Inferior parietal cortex (tissue), 1 donor: ENCODE data around the gene ATP6V0D1.

Experiments used
- DNase-seq: peaks from one replicate; pipeline ENCODE4 v3.0.0-alpha.2; 2016; ENCODE audit errors: extremely low spot score

Gene ATP6V0D1

DNA sequence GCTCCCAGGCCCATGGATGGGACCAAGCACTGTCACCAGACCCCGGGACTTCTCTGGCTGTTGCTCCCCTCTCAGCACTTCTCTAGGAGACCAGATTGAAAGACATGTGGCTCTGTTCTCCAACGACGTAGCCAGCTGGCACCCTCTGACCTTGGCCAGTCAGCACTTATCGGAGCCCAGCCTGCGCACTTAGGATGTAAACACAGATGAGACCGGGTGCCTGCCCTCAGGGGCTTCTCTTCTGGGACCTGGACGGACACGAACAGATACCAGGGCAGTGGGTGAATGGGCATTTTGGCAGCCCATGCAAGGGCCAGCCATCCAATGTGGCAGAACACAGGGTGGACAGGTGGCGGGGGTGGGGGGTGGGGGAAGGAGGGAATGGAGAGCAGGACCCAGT lies 71.3 kb downstream of the ATP6V0D1 start:
- no peak for DNase-seq

DNA sequence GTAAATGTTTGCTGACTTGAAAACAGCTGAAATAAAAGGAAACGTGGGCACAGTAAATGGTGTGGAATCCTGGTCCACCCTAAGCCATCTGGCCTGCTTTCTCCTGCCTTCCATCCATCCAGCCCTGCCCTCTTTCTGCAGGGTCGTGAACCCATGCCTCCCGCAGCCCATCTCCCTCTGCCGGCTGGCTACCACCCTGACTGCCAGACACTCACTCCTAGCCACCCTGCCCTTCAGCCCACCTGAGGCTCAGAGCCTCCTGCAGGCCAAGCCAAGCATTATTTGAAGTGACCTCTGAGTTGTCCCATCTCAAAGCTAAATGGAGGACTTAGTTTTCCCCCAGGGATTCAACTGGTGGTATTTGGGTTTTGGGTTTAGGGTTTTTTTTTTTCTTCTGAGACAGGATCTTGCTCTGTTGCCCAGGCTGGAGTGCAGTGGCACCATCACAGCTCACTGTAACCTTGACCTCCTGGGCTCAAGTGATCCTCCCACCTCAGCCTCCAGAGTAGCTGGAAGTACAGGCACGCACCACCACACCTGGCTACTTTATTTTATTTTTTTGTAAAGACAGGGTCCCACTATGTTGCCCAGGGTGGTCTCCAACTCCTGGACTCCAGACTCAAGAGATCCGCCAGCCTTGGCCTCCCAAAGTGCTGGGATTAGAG lies 73.0 kb downstream of the ATP6V0D1 start:
- DNase-seq, result no peak

DNA sequence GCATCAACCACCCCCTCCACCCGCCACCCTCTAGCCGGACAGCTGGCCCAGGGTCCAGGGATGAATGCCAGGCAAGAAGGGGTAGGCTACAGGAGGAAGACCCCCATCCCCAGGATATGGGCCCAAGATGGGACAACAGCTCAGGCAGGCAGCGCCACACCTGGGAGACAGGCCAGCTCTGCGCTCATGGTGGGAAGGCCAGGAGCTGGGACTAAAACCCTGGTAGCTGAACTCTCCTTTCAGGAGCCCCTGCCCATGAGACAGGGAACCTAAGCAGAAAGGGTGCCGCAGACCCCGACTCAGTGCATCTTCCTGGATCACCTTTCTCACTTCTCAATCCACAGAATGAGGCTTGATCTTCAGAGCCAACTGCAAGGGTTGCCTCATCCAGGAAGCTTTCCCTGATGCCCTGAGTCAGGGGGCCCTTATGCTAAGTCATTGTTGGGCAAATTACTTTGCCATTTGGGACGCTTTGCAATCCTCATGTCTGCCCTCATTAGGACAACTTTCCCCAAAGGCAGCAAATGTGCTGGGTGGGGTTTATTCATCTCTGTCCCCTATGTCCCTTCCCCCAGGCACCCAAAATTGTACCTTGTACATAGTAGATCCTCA lies 73.7 kb downstream of the ATP6V0D1 start:
- DNase-seq, result no peak

DNA sequence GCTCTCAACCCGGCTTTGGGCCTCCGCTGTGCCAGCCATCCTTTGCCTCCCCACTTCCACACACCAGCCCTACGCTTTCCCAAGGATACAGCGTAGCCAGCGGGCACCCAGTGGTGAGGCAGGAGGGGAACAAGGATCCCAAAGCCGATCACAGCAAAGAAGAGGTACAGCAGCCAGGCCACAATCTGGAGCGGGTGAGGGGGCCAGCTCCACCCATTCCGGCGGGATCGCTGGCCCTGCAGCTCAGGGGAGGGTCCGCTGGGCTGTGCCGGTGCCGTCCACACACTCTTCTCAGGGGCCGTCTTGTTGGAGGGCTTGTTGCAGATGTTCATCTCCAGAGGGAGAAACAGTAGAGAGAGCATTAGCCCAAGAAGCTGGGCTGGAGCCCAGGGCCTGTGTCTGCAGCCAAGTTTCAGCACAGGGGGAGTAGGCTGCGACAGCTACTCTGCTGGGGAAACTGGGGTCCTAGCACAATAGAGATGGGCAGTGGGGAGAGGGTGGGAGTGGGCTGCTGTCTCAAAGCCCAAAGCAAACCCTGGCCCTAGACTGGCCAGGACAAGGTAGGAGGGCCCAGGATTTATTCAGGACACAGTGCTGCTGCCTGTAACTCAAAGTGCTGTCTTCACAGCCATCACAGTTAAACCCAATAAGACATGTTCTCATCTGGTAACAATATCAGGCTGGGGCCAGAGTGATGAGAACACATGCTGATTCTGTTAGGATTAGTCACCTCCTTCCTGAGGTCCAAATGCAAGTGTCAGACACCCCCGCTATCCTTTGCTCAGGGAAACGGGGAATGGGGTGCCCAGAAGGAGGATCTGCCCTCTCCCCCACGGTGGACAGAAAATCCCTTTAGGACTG lies 74.6 kb downstream of the ATP6V0D1 start:
- peak; percentile 17 for DNase-seq

DNA sequence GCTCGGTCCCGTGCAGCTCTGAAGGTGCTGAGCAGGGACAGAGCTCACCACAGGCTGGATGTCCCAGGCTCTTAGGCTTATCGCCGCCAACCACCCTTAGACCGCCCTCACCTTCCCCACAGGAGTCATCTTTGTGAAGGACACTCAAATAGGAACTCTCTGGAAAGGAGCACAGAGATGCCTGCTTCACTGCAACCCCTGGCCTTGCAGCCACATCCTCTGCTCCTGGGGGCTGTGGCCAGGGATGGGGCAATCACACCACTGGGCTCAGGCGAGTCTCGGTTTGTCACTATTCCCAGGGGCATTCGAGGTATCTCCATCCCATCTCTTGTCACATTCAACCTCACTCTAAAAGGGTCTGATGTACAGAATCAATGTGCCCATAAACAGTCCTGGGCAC lies 75.6 kb downstream of the ATP6V0D1 start:
- DNase-seq, result no peak

DNA sequence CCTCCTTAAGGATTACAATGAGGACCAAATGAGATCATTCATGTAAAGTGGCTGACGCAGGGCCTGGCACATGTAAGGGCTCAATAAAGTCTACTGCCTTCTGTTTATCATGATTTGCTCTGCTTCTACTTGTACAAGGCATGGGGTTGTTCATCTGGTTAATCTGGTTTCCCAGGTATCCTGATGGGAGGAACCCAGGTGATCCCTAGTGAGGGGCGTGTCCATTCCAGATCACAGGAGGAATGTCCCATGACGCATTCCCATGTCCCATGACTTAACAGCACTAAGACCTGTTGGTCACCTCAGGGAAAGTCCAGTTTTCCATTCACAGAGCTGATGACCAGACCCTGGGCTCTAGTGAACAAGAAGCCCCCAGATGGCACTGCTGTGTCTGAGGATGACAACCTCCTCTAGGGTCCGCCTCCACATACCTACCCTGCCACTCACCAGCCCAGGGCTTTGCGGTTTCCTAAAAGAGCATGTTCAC lies 76.2 kb downstream of the ATP6V0D1 start:
- no peak for DNase-seq

DNA sequence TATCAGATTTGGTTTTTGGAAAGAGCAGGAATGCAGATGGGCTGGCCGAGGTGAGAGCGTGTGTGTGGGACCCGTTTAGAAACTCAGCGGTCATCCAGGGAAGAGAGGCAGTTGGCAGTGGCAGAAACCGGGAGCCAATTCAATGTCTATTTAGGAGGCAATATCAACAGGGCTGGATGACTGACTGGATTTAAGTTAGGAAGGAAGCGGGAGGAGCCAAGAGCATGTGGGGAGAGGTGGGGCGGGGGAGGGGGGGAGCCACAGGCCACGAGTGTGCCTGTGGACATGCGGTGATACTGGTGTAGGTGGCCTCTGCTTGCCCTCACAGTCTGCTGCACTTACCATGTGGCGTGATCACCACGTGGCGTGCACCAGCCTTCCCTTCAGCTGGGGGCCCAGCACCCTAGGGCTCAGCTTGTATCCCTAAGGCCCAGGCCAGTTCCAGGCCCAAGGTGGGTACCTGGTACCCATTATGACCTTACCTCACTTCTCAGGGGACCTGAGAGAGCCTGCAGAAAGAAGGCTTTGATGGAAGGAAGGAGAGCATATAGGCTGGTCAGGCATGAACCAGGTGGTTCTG lies 76.9 kb downstream of the ATP6V0D1 start:
- DNase-seq, result no peak

DNA sequence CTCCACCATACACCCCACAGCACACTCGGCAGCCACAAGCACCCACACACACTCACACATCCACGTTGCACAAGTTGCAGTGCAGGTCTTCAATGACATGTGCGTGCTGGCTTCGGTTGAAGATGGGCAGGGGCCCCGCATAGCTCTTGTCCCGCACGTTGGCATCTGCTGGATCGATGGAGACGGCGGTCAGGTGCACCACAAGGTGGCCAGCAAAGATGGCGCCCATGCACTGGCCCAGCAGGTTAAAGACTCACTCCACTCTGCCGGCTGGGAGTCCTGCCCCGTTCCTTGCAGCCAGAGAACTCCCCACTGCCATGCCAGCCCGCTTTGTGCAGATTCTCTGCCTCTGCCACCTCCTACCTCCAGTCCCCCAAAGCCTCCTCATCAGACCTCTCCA lies 80.1 kb downstream of the ATP6V0D1 start:
- DNase-seq, result no peak

DNA sequence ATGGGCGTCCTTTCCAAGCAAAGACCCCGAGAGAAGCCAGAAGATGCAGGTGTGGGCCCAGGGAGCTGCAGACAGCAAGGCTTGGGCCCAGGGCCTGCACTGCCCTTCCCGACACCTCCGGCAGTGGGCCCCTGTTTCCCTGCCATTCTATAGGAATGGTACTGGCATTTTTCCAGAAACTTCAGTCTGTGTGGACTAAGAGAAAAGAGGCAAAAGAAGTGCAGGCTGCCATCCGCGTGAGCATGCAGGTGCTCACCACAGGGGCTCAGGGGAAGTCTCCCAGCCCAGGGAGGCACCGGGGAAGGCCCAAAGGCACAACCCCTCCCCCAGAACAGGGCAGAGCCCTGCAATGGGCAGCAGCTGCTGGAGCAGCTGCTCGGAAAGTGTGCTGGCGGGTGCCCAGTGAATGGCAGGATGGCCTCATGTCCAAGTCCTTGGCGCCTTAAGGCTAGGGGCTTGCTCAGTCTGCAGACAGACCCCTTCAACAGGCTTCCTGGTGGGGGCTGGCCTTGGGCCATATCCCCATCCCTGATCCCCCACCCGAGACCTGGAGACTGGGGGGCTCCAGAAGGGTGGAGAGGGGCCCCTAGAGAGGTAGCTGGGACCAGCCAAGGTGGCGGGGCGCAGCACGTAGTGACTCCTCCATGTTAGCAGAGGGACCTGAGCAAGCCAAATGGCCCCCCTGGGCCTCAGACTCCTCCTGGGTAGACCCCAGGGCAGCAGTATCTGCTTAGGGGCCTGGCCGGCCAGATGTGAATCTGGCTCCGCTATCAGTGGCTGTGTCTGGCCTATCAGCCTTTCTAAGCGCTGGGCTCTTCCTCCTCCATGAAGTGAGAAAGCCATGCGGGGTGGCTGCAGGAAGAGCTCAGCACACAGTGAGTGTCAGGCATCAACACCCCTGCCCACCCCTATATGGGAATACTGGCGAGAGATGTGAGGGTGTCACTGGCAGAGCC lies 80.9 kb downstream of the ATP6V0D1 start:
- no peak for DNase-seq

DNA sequence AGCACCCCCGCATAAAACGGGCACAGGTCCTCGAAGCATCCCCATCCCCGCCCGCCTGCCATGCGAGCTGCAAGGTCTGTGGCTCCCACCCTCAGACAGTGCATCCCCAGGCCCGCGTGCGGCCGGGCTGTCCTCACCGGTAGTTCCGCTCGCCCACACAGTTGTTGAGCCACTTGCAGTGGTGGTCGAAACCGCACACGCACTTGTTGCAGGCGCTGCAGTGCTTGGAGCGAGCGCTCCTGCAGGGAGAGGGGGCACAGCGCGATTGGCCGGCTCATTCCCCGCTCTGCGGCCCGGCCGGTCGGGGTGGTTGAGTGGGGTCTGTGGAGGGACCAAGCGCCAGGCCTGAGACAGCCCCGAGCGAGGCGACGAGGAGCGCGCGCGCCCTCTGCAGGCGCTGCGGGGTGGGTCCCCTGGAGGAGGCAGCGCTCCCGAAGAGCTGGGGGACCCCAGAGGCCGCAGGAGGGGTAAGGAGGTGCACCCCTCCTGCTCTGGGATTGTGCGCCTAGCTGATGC lies 81.7 kb downstream of the ATP6V0D1 start:
- peak; percentile 44 for DNase-seq

DNA sequence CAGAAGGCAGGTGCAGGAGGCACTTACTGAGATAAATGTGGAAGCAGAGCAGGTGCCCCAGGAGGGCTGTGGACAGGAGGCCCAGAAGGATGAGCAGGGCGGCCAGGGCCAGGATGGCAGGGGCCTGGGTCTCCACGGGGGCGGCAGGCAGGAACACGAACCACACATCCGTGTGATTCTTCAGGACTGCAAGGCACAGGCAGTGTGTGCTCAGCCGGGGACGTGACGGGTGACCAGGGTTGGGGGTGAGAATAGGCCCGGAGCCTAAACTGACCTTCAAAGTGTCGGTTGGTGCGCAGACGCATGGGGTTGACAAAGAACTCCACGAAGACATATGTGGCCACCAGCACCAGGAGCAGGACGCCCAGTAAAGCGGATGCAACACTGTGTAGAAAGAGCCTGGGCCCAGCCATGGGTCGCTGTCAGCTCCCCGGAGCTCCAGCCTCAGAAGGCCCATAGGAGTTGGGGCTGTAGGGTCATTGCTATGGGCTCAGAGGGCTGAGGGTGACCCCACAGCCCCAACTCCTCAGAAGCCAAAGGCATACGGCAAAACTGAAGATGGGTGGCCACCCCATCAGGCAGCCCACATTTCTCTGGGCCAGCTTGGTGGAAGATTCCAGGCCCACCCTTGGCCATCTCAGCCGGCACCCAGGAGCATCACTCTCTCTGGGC lies 82.3 kb downstream of the ATP6V0D1 start:
- DNase-seq, result no peak

DNA sequence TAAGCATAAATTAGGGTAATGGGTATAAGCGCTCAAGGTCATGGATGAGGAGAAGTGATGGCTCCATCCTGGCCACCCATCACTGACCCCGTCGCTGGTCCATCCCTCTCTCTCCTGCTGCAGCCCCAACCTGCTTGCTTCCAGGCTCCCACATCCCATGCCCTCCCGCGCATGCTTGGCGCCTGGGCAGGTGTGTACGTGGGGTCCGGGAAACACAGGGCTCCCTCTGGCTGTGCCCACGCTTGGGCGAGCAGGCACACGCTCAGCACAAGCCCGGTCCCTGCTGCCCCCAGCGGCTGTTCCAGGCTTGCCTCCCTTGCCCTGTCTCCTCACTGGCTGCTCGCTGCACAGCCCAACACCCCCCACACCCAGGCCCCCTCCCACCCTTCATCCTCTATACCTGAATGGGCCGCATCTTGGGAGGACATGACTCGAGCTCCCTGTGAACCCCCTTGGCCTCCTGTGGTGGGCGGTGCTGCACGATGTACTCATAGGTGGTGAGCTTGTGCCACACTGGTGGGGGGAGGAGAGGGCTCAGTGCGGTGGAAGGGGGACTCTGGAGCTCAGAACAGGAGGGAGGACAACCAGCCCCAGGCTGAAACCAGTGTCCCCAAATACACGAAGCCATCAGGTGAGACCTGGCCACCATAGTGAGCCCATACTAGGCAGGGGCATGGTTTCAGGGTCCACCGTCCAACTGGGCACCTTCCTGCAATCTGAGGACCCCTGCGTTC lies 83.0 kb downstream of the ATP6V0D1 start:
- DNase-seq, result no peak

DNA sequence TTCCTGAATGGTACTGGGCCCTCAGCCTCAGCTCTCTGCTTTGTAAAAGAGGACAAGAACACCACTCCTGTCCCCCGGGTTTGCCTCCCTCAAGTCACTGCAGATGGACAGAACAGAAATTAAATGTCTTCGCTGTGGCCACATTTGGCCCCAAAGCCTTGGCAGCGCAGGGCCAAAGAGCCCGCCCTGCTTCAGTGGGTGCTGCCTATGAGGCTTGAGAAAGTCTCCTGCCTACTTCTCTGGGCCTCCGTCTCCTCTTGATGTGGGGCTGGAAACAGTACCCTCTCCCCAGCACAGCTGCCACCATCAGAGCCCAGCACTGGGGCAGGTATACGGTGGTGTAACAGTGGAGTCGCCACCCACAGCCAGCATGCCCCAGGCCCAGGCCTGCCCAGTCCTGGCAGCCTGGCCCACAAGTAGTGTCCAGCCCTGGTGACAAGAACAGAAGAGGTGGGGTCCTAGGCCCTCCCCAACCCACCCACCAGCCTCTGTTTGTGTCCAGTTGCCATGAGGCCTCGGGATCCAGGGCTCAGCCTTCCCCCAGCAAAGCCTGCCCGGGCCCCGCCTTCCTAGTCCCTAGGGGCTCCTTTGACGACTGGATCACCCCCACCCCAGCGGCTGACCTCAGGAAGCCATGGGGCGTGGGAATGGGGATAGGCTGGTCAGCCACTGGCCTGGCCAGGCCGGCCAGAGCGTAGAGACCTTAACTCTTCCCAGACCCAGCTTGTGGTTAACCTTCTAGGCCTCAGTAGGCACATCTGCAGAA lies 83.7 kb downstream of the ATP6V0D1 start:
- DNase-seq, result no peak

DNA sequence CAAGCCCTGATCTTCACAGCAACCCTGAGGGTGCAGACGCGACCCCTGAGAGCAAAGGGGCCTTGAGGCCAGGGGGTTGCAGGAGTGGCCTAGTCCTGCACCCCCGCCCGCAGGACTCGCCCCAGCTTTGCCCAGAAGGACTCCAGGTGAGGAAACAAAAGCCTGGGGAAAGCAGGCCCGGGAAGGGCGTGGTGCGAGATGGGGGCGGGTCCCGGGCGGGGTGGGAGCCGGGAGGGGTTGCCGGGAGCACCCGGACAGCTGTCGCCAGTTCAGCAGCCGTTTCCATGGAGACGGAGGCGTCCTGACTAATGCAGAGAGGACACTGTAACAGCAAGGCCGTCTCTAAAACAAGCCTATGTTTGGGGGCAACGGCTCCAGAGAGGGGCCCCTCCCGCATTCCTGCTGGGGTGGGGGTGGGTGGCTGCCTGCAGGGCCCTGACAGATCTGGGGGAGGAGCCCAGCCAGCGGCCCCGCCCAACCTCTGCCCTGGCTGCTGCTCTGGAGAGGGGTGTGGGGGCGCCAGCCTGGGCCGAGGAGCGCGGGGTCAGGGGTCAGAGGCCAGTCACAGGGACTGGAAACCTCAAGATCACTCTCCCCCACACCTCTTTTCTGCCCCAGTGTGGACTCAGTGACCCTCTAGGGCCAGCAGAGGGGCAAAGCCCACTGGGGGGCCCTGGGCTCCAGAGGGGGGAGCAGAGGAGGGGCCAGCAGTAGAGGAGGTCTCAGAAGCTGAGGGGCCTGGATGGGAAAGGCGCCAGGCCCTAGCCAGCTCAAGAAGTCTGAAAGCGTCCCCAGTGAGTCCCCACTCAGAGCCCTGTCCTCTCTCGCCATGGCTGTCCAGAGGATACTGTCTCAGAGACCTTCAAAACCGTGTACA lies 84.6 kb downstream of the ATP6V0D1 start:
- DNase-seq, result peak; percentile 31

DNA sequence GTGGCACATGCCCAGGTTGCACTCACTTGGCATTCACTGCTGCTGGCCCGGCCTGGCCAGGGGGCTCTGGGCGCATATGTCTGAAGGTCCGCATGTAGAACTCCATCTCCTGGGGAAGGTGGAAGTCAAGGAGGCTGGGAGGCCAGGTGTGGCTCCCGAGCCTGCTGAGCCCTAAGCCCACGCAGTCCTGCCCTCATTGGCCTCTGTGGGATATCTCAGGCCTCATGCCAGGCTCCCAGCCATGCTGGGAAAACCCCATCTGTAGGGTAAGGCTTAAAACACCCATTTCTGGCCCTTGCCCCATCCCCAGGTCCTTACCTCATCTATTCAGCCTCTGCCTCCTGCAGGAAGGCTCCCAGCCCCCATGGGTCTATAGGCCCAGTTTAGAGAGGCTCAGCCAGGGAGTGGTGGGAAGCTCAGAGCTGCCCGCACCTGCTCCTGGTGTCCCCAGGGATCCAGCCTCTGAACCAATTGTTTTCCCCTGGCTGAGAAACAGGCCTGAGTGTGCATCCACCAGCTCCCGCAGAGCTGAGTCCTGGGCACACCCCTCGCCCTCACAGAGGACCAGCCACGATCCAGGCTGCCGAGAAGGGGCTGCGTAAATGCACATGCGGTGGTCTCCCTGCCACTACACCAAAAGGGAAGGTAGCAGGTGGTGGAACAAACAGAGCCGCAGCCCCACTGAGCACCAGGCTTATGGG lies 85.3 kb downstream of the ATP6V0D1 start:
- no peak for DNase-seq

DNA sequence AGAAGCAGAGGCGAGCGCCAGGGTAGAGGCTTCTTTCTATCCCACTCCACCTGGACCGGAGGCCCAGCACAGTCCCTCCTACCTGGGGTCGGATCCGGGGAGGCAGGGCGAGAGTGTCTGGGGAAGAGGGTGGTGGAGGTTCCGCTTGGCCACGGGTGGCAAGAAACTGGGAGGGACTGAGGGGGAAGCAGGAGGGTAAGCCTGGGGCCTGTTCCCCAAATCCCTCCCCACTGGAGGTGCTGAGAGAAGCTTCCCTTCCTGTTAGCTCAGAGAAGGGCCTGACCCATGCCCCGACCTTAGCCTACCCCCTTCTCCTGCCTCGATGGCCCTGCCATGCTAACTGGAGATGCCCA lies 85.9 kb downstream of the ATP6V0D1 start:
- DNase-seq, result no peak
